PC-9 (cell line): ENCODE measurements around the gene CREB3L1.

Experiments used
- CTCF ChIP-seq: fragments of 200-600 bp; sonication (generic); conservative IDR thresholded peaks from 2 replicates; pipeline ENCODE4 v1.6.1; 2017; ENCODE audit warnings: mixed run types, antibody characterized with exemption, mild to moderate bottlenecking, moderate library complexity
- EZH2 ChIP-seq: fragments of 200-600 bp; sonication (generic); IDR thresholded peaks from 2 replicates; pipeline ENCODE4 v1.8.0; 2017; ENCODE audit warnings: antibody characterized with exemption, low read depth

DNA sequence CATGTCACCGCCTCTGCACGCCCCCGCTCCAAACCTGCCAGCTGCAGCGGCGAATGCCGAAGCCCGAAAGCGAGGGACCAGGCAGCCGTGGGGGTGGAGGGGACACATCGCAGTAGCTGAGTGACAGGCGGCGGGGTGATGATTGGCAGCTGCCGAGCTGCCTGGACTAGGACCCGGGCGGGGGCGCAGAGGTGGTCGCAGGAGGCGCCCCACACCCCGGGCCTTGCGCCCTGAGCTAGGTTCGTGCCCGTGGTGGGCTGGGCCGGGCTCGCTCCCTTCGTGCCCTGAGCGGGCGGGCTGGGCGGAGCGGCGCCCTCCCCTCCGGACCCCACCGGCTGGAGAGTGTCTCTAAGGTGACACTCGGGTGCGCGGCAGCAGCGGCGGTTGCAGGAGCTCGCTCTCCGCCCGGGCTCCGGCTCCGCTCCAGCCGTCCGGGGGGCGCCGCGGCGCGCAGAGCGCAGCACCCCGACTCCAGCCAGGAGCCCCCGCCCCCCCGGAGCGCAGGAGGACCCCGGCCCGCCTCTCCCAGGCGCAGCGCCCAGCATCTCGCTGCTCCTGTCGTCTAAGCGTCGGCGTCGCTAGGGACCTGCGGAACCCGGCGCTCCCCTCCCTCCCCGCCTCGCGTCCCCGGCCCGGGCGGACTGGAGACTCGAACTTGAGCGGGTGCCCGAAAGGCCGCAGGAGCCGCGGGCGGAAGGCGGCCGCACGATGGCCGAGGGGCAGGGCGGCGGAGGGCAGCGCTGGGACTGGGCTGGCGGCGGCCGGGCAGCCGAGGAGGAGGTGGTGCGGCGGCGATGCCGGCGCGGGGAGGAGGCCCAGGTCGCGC lies 55.3 kb downstream of the CREB3L1 start:
- no peak for TF ChIP-seq CTCF
- no peak for TF ChIP-seq EZH2
